ENCODE results near the gene GSE1.

The GSE1 gene

DNA sequence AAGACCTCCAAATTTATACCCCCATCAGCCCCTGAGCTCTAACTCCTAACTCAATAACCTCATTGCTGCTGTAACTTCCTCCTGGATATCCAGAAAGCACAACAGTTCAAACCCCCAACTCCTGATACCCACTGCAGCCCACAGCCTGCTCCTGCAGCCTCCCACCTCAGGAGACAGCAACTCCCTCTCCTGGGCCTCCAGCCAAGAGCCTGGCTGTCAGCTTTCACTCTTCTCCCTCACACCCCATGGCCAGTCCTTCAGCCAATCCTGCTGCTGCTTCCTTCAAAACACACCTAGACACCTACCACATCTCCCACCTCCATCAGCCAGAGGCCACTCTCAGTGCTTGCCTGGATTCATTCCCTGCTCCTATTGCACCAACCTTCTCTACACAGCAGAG is 70.2 kb downstream of the GSE1 start:
- DNase-seq: no peak

GRCh38 chr16:85685251-85685650 is 72.1 kb downstream of the GSE1 start:
- no peak for DNase-seq

DNA sequence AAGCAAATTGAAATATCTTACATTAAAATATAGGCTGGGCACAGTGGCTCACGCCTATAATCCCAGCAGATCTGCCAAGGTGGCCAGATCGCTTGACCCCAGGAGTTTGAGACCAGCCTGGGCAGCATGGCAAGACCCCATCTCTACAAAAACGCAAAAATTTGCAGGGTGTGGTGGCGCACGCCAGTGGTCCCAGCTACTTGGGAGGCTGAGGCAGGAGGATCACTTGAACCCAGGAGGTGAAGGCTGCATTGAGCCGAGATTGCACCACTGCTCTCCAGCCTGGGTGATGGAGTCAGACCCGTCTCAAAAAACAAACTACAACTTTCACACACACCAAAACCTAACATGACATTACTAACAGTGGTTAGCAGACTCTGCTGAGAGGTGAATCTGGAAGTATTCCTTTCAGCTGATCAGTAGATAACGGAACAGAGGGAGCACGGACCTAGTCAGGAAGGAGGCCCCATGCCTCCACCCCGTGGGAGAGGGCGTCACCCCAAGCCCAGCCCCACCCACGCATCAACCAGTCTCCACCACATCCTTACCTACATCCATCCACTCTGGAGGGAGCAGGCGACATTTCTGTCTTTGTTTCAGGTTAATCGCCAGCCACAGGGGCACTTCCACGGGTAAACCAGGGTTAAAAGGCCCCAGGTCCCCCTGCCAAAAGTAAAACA is 73.9 kb downstream of the GSE1 start:
- DNase-seq: no peak

DNA sequence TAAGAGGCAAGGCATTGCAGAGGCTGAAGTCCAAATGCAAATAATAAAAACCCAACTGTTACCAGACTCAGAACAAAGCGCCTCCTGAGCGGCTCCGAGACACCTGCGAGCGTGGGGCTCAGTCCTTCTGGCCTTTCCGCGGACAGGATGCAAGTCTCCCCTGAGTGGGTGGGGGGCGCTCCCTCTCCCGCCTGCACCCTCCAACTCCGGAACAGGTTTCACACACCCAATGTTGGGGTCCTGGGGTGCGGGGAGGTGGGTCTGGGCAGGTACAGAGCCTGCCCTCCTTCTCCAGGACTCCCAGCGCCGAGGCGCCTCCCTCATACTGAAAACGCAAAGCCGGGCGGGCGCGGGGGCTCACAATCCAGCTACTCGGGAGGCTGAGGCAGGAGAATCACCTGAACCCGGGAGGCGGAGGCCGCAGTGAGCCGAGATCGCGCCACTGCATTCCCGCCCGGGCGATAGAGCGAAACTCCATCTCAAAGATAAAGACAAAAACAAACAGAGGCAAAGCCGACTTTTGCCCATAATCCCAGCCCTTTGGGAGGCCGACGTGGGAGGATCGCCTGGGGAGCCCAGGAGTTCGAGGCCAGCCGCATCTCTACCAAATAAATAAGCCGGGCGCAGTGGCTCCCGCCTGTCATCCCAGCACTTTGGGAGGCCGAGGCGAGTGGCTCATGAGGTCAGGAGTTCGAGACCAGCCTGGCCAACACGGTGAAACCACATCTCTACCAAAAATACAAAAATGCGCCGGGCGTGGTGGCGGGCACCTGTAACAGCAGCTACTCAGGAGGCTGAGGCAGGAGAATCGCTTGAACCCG is 74.7 kb downstream of the GSE1 start:
- DNase-seq: no peak

GRCh38 chr16:85688586-85689284 is 75.6 kb downstream of the GSE1 start, which contains the start of gene GINS2:
GINS2 (minus strand) TSS chr16:85688954; CDS start chr16:85688898, 56 bp downstream.
- peak; percentile 69 for DNase-seq

DNA sequence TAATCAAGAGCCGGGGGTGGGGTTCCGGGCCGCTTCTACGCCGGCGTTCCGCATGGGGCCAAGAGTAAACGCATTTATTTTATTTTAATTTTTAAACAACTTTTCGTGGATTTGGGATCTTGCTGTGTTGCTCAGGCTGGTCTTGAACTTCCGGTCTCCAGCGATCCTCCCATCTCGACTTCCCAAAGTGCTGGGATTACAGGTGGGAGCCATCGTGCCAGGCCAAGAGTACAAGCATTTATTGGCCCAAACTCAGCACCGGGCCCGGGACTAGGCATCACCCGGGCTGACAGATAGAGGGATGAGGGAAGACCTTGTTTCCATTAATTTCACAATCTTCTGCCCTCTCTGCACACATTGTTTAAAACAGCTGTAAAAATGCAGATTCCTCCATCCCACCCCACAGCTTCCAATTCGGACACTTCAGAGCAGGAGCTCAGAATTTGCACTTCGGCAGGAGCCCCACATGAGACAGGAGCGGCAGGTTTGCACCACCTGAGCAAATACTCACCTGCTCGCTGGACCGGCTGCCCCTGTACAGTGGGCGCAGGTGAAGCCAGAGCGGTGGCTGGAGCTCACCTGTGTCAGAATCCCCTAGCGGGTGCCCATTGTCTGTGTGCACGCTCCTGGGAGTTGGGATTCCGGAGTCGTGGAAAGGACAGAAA is 76.3 kb downstream of the GSE1 start:
- no peak for DNase-seq

DNA sequence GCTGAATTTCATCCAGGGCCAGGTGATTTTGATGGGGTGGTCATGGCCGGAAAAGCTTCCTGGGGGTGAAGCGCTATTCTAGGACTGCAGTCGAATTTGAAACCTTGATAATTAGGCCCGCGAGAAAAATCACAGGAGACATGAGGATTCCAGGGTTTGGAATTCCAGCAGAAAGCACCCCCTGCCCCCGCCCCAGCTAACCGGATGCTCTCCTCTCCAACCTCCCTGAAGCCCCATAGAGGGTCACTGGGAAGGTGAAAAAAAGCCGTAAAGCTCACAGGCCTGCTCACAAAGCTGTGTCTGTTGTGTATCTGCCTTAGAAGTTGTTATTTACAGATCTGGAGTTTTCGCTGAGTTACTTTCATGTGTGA is 76.8 kb downstream of the GSE1 start:
- no peak for DNase-seq

DNA sequence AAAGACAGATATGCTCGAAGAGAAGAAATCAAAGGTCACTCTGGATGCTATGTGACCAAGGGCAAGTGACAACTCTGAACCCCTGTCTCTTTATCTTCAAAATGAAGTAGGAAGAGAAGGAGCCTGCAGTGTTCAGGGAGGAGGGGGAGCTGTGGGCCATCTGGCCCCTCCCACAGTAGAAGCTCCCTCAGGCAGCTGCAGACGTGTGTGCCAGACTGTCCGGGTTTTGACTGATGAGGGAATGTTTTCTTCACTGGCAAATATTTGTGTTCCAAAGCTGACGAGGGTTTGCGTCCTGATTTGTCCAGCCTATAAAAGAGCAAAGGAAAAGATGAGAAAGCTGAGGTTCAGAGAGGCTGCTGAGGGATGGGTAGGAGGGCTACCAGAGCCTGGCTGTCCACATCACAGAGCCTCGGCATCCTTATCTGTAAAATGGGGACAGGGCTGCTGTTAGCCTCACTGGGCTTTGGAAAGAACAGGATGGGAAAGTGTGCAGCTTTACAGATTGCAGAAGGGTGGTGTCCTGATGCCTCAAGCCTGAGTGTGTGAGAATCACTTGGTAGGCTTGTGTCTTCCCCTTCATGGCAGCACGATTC is 77.4 kb downstream of the GSE1 start:
- DNase-seq: peak; percentile 11

DNA sequence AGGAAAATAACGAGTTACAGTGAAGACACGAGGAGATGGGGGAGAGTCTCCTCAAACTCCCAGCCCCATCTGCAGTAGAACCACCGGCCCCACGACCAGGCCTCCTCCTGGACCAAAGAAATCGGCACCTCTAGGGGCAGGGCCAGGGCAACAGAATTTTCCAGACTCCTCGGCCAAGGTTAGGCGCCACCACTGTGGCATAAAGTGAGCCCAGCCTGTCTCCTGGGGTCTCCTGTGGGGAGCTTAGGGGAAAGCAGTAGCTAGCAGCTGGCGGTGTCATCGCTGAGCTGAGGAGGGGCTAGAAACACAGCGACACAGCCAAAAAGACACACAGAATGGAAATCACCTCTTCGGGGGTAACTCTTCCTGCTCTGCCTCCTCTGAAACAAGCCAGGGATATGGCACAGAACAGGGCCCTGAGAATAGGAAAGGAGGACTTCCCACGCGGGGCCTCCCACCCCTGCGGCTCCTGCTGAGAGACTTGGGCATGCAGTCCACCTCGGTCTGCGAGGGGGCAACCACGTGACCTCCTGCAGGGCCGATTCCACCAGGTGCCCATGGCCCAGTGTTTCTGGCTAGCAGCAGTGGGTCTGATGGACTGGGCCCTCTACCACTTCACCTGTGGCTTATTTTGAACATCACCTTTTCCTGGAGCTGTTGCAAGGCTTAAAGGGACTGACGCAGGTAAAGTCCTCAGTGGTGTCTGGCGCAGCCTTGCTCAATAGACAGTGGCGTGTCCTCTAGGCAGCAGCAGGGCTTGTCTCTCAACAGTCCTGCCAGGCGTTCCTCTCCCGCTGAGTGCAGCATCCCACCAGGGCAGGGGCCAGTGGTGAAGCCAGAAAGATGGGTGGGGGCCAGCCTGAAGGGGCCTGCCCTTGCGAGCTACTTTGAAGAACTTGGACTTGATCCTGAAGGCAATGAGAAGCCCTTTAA is 82.3 kb downstream of the GSE1 start:
- DNase-seq: no peak

DNA sequence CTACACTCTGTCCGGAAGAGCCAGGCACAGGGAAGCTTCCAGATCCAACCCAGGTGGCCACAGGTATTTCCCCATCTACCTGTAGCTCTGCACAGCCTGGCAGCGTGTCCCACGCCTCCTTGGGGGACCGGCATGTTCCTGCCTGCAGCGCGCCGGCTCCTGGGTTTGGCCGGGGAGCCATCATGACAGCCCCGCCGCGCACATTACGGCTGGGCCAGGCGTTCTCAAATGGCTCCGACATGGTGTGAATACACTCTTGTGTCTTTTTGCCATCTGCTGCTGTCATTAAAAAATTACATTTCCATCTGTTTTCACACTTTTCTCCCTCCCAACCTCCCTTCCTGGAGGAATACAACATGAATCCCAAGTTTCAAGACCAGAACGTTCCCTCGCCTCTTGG is 83.7 kb downstream of the GSE1 start:
- DNase-seq: no peak

- no peak for DNase-seq
These were observed 84.3 kb downstream of the GSE1 start for GRCh38 chr16:85697431-85697830.

- no peak for DNase-seq
These were observed 85.4 kb downstream of the GSE1 start for GRCh38 chr16:85698459-85698891.

DNA sequence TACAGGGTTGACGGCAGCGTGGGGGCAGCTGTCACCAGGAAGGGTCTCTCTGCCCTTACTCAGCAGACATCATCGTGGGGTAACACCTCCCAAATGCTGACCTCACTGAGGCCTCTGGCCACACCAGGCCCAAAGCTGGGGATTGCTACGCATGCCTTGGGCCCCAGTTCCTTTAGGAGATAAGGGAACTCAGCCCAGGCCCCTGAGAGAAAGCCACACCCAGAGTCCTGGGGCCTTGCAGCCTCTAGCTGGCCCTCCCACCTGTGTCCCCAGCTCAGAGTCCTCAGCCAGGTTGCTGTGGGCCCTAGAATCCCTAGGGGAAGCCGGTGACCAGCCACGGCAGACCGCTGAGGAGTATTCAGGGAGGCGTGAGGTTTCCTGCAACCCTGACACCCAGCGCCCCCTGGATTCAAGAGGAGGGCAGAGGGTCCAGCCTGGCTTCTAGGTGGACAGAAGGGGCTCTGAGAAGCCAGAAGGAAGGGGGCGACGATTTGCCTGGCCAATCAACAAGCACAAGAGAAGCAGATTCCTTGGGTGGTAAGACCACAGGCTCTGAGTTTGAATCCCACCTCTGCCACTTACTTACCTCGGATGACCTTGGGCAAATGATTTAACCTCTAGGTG is 85.9 kb downstream of the GSE1 start:
- DNase-seq: no peak

DNA sequence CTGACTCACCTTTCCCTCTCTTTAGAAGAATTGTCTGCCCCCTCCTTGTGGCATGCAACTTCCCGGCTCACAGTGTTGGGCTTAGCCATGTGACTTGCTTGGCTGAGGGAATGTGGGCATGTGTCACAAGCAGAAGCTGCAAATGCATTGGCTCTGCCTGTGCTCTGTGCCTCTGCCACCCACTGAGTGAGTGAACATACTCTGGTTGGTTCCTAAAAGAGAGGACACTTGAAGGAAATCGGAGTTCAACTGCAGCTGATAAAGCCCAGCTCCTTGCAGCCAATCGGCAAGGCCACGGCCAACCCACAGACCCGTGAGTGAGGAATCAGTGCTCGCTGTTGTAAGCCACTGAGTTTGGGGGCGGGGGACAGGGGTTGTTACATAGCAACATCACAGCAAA is 86.5 kb downstream of the GSE1 start:
- DNase-seq: no peak

DNA sequence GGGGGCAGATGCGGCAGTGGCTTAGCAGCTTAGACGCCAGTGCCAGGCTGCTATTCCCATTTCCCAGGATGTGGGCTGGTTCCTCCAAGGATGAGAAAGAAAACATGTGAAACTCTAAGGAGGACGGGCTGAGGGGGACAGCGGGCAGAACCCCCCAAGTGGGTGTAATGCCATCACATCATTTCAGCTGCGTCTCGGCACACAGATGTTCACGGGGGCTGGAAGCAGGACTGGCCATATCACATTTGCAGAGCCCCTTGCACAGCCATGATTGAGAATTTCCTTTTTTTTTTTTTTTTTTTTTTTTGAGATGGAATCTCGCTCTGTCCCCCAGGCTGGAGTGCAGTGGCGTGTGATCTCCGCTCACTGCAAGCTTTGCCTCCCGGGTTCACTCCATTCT is 90.9 kb downstream of the GSE1 start:
- no peak for DNase-seq

- DNase-seq: no peak
These were observed 92.1 kb downstream of the GSE1 start for GRCh38 chr16:85704900-85705846.

- DNase-seq: no peak
These were observed 93.4 kb downstream of the GSE1 start for GRCh38 chr16:85706449-85707034.

- no peak for DNase-seq
These were observed 94.5 kb downstream of the GSE1 start for GRCh38 chr16:85707528-85708095.

- no peak for DNase-seq
These were observed 95.2 kb downstream of the GSE1 start for GRCh38 chr16:85708338-85708737.

Data from NCI-H446 treated with DMSO at 0.1 percent for 48 hours (cell line).